Mesenteric fat pad (tissue), 1 donor: ENCODE results near the gene TMEM178A. TPM values are rescaled to one million over a fixed set of nuclear protein-coding genes. Genes with fewer than 3 reads are reported as not detected.
"Not testable (repeated sequence)": the region's sequence is repeated elsewhere in the genome, so short reads cannot be mapped to it uniquely, and the experiment has no call there.

ENCODE experiments used
- DNase-seq: peaks from one replicate; pipeline ENCODE4 v3.0.0-alpha.2; 2020; ENCODE audit warnings: low spot score
- long read RNA-seq: library from polyadenylated mRNA; unstranded; transcript quantifications from one replicate; pipeline ENCODE4 v2.0.0, GENCODE V29; 2020
- total RNA-seq: library from RNA; stranded (reverse); fragmentation: NEBNext Ultra II Directional; extraction: Animal tissue kit (Norgen Biotek cat#: 25700); gene quantifications from one replicate; pipeline ENCODE4 v1.2.1, GENCODE V29; 2021
- donor health status: DM: yes; HTN: yes; CAD: no.

TMEM178A gene
- total RNA-seq, result 1.5 TPM
- long read RNA-seq, result 0 reads

GRCh38 chr2:39665811-39666490, at the start of gene TMEM178A:
Gene TMEM178A, plus strand, starts transcription at chr2:39665917. Its CDS starts 58 bp downstream, at chr2:39665975.
- DNase-seq, result no peak

- DNase-seq, result no peak
These were observed 47.5 kb upstream of the TMEM178A start for GRCh38 chr2:39618236-39618635.

GRCh38 chr2:39618736-39619135, 47.0 kb upstream of the TMEM178A start:
- DNase-seq, result no peak

GRCh38 chr2:39620067-39620466, 45.6 kb upstream of the TMEM178A start:
- no peak for DNase-seq

- no peak for DNase-seq
These were observed 44.1 kb upstream of the TMEM178A start for GRCh38 chr2:39621596-39621995.

GRCh38 chr2:39622860-39623259, 42.9 kb upstream of the TMEM178A start:
- no peak for DNase-seq

- DNase-seq, result no peak
These were observed 41.8 kb upstream of the TMEM178A start for GRCh38 chr2:39623917-39624316.

GRCh38 chr2:39625193-39625926, 40.4 kb upstream of the TMEM178A start:
- no peak for DNase-seq

GRCh38 chr2:39625927-39626270, 39.8 kb upstream of the TMEM178A start:
- DNase-seq, result no peak

- not testable (repeated sequence) for DNase-seq
These were observed 37.4 kb upstream of the TMEM178A start for GRCh38 chr2:39628346-39628745.

- no peak for DNase-seq
These were observed 36.1 kb upstream of the TMEM178A start for GRCh38 chr2:39629646-39630045.

GRCh38 chr2:39631256-39631655, 34.5 kb upstream of the TMEM178A start:
- DNase-seq, result no peak

GRCh38 chr2:39631718-39632117, 34.0 kb upstream of the TMEM178A start:
- no peak for DNase-seq

GRCh38 chr2:39632876-39633275, 32.8 kb upstream of the TMEM178A start:
- no peak for DNase-seq

- DNase-seq, result no peak
These were observed 29.4 kb upstream of the TMEM178A start for GRCh38 chr2:39636306-39636705.

- no peak for DNase-seq
These were observed 27.1 kb upstream of the TMEM178A start for GRCh38 chr2:39638581-39638980.

- no peak for DNase-seq
These were observed 25.6 kb upstream of the TMEM178A start for GRCh38 chr2:39640107-39640506.

GRCh38 chr2:39640681-39641080, 25.0 kb upstream of the TMEM178A start:
- no peak for DNase-seq

- no peak for DNase-seq
These were observed 24.1 kb upstream of the TMEM178A start for GRCh38 chr2:39641635-39642034.

GRCh38 chr2:39642051-39642718, 23.5 kb upstream of the TMEM178A start:
- DNase-seq, result no peak

- DNase-seq, result no peak
These were observed 19.9 kb upstream of the TMEM178A start for GRCh38 chr2:39645826-39646225.

- DNase-seq, result no peak
These were observed 19.4 kb upstream of the TMEM178A start for GRCh38 chr2:39646267-39646666.
